HepG2 (cell line): Measurements from ENCODE around the gene ATG4B. TPM values are rescaled to one million over a fixed set of nuclear protein-coding genes. Genes with fewer than 3 reads are reported as not detected.
A peak's percentile ranks its signal among the peaks of the same experiment; 100 is the strongest.

Experiments used
- ATAC-seq: fragments of 200-7000 bp; cut with Tn5 transposase; 3 replicates; pipeline ENCODE4 v1.9.1; 2020; ENCODE audit warnings: mild to moderate bottlenecking, moderate library complexity
- BruUV-seq: library from RNA; stranded (reverse); fragments of 400-500 nt; replicated peaks from 2 replicates; lab custom pipeline; 2021; lab: Mats Ljungman, UMichigan
- CTCF ChIA-PET: fragments of 300-600 bp; formaldehyde crosslinking; extraction: SDS; loops from one replicate; lab custom pipeline; 2021; ENCODE audit warnings: low total read pairs, inconsistent platforms, low intra/inter-chr PET ratio; lab: Yijun Ruan, JAX
- POLR2A ChIA-PET: fragments of 350-600 bp; sonication (Branson Sonifier 250); formaldehyde crosslinking; loops from one replicate; lab custom pipeline; 2020; ENCODE audit warnings: antibody characterized with exemption, inconsistent platforms; lab: Yijun Ruan, JAX
- DNase-seq: peaks from one replicate; pipeline ENCODE4 v3.0.0-alpha.2; 2015; ENCODE audit warnings: low spot score
- FAIRE-seq: peaks from 3 replicates; lab custom pipeline; 2011; peaks lifted over from hg19 to GRCh38; lab: Jason Lieb, UNC
- H2AFZ ChIP-seq: one replicate; pipeline ENCODE4 v1.6.1; 2011; ENCODE audit warnings: low read length, inconsistent platforms
- H3K27ac ChIP-seq: fragments of 300-600 bp; 3 replicates; pipeline ENCODE4 v1.8.0; 2011; ENCODE audit warnings: mixed run types, mild to moderate bottlenecking, mixed read lengths, low read length, inconsistent platforms; ENCODE audit not compliant: insufficient read depth; ENCODE audit errors: extremely low read length
- H3K27me3 ChIP-seq, 2 experiments: fragments of 200-600 bp in 1 of 2; 2 replicates in 1 of 2; 3 replicates in 1 of 2; pipeline versions ENCODE4 v1.6.0 to v1.8.0; 2011; ENCODE audit warnings: low read length in 2 of 2, mild to moderate bottlenecking in 2 of 2, moderate library complexity in 2 of 2, inconsistent platforms in 1 of 2; ENCODE audit not compliant: insufficient read depth in 2 of 2, control insufficient read depth in 1 of 2
- H3K36me3 ChIP-seq, 2 experiments: fragments of 200-600 bp in 1 of 2; replicated peaks in 1 of 2; 2 replicates in 1 of 2; 3 replicates in 1 of 2; pipeline versions ENCODE4 v1.5.1 to v1.8.0; 2011; ENCODE audit warnings: low read length in 2 of 2, inconsistent platforms in 1 of 2; ENCODE audit not compliant: insufficient read depth in 2 of 2, control insufficient read depth in 1 of 2
- H3K4me1 ChIP-seq: 2 replicates; pipeline ENCODE4 v1.5.1; 2012; ENCODE audit warnings: low read length, inconsistent platforms; ENCODE audit not compliant: insufficient read depth
- H3K4me2 ChIP-seq: 2 replicates; pipeline ENCODE4 v1.6.0; 2011; ENCODE audit warnings: low read depth, low read length, inconsistent platforms
- H3K4me3 ChIP-seq, 3 experiments: fragments of 200-600 bp in 1 of 3; sonication (generic), shearing (Covaris generic) in 1 of 3; replicated peaks in 1 of 3; 2 replicates each; pipeline ENCODE4 v1.5.1; 2011 to 2016; ENCODE audit warnings: low read length in 3 of 3, inconsistent platforms in 2 of 3, low read depth in 2 of 3, mild to moderate bottlenecking in 2 of 3, control low read depth in 1 of 3, mixed read lengths in 1 of 3; ENCODE audit not compliant: insufficient read depth in 1 of 3
- H3K79me2 ChIP-seq: one replicate; pipeline ENCODE4 v1.6.1; 2011; ENCODE audit warnings: low read length, inconsistent platforms; ENCODE audit not compliant: insufficient read depth
- H3K9ac ChIP-seq: 2 replicates; pipeline ENCODE4 v1.6.0; 2011; ENCODE audit warnings: mild to moderate bottlenecking, low read depth, low read length, inconsistent platforms; ENCODE audit not compliant: insufficient read depth
- H3K9me3 ChIP-seq: 2 replicates; pipeline ENCODE4 v1.5.1; 2012; ENCODE audit warnings: mild to moderate bottlenecking, low read length
- H4K20me1 ChIP-seq: 2 replicates; pipeline ENCODE4 v1.6.0; 2011; ENCODE audit warnings: inconsistent platforms, mild to moderate bottlenecking, low read length, moderate library complexity; ENCODE audit not compliant: insufficient read depth
- FOSL2 ChIP-seq: sonication (generic); formaldehyde crosslinking; IDR thresholded peaks from 2 replicates; pipeline ENCODE4 v1.4.0; 2020; ENCODE audit warnings: missing genetic modification reagents
- HNF4A ChIP-seq: sonication (generic); formaldehyde crosslinking; IDR thresholded peaks from 2 replicates; pipeline ENCODE4 v1.4.0; 2020; ENCODE audit warnings: missing genetic modification reagents
- MEIS1 ChIP-seq: sonication (generic); formaldehyde crosslinking; IDR thresholded peaks from 2 replicates; pipeline ENCODE4 v1.9.0; 2021; ENCODE audit warnings: mild to moderate bottlenecking, missing genetic modification reagents, moderate library complexity, borderline replicate concordance
- POLR2G ChIP-seq: fragments of 200-400 bp; formaldehyde crosslinking; IDR thresholded peaks from 2 replicates; pipeline ENCODE4 v1.6.1; 2018; ENCODE audit warnings: mild to moderate bottlenecking, low read depth, low read length, moderate library complexity
- SALL1 ChIP-seq: sonication (generic); formaldehyde crosslinking; IDR thresholded peaks from 2 replicates; pipeline ENCODE4 v1.8.0; 2022; ENCODE audit warnings: mild to moderate bottlenecking, missing genetic modification reagents
- SRF ChIP-seq: IDR thresholded peaks from 2 replicates; pipeline ENCODE4 v1.6.1; 2011; ENCODE audit warnings: mild to moderate bottlenecking, low read depth, low read length, moderate library complexity
- ZFY ChIP-seq: sonication (generic); formaldehyde crosslinking; IDR thresholded peaks from 2 replicates; pipeline ENCODE4 v1.4.0; 2020; ENCODE audit warnings: missing genetic modification reagents
- ZMYM2 ChIP-seq: sonication (generic); formaldehyde crosslinking; IDR thresholded peaks from 2 replicates; pipeline ENCODE4 v1.8.0; 2022; ENCODE audit warnings: mild to moderate bottlenecking, missing genetic modification reagents
- ZNF333 ChIP-seq: sonication (generic); formaldehyde crosslinking; IDR thresholded peaks from 2 replicates; pipeline ENCODE4 v1.4.0; 2020; ENCODE audit warnings: mild to moderate bottlenecking, missing genetic modification reagents, borderline replicate concordance
- ZNF431 ChIP-seq: sonication (generic); formaldehyde crosslinking; IDR thresholded peaks from 2 replicates; pipeline ENCODE4 v1.9.0; 2022; ENCODE audit warnings: missing genetic modification reagents, low read depth, mild to moderate bottlenecking, borderline replicate concordance
- ZNF614 ChIP-seq: IDR thresholded peaks from 2 replicates; pipeline ENCODE4 v1.6.1; 2018; ENCODE audit warnings: missing biosample characterization, missing genetic modification reagents, inconsistent platforms, borderline replicate concordance
- ZSCAN12 ChIP-seq: sonication (generic); formaldehyde crosslinking; IDR thresholded peaks from 2 replicates; pipeline ENCODE4 v1.9.0; 2021; ENCODE audit warnings: mild to moderate bottlenecking, missing genetic modification reagents
- WGBS: methylation state at CpG from one replicate; pipeline ENCODE4 v1.1.6; 2017; ENCODE audit warnings: low lambda C conversion rate; 5-methylcytosine and 5-hydroxymethylcytosine counted together
- in situ Hi-C: cut with HindIII; loops from 2 replicates; pipeline ENCODE4 v1.10.0; 2017; ENCODE audit warnings: low pct_unique_long_range_greater_than_20kb; ENCODE audit not compliant: extremely low pct_ligation_motif_present
- intact Hi-C: fragments of 100-400 bp; cut with micrococcal nuclease; formaldehyde crosslinking; loops from one replicate; pipeline ENCODE4 v1.10.0; 2022; ENCODE audit not compliant: unreplicated experiment
- polyA plus RNA-seq, 8 experiments: library from polyadenylated mRNA; depleted of rRNA in 3 of 8; stranded (reverse) in 7 of 8; unstranded in 1 of 8; fragments of >200 nt; fragmentation: Illumina TruSeq in 4 of 8; extraction: Trizol in 4 of 8; gene quantifications; 2 replicates each; pipeline versions ENCODE4 v1.2.1 to v1.2.3, GENCODE V29; 2011 to 2016; ENCODE audit warnings: low read depth in 4 of 8, missing spikeins in 1 of 8, mixed read lengths in 1 of 8; ENCODE audit not compliant: insufficient read depth in 1 of 8
- total RNA-seq, 5 experiments: library from RNA; depleted of rRNA; stranded (reverse); fragments of >200 nt; fragmentation: Illumina TruSeq; extraction: Trizol; gene quantifications; 2 replicates each; pipeline ENCODE4 v1.2.3, GENCODE V29; 2016; ENCODE audit warnings: low read depth in 1 of 5
- TF ChIP-seq, protein P1 (sequence below): sonication (generic); formaldehyde crosslinking; IDR thresholded peaks from 2 replicates; pipeline ENCODE4 v1.5.0; 2020; ENCODE audit warnings: missing genetic modification reagents, mild to moderate bottlenecking, borderline replicate concordance
- TF ChIP-seq, protein P2 (sequence below): sonication (generic); formaldehyde crosslinking; IDR thresholded peaks from 2 replicates; pipeline ENCODE4 v1.4.0; 2020; ENCODE audit warnings: missing genetic modification reagents, borderline replicate concordance
- TF ChIP-seq, protein P3 (sequence below): sonication (generic); formaldehyde crosslinking; IDR thresholded peaks from 2 replicates; pipeline ENCODE4 v1.5.1; 2020; ENCODE audit warnings: mild to moderate bottlenecking, missing genetic modification reagents, moderate library complexity

Gene ATG4B
- total and polyA plus RNA-seq, 2 of the 13 experiments (the other 11 are each of a cell fraction or from before 2014, with no cell fraction given) = 95.5 to 239 TPM

DNA sequence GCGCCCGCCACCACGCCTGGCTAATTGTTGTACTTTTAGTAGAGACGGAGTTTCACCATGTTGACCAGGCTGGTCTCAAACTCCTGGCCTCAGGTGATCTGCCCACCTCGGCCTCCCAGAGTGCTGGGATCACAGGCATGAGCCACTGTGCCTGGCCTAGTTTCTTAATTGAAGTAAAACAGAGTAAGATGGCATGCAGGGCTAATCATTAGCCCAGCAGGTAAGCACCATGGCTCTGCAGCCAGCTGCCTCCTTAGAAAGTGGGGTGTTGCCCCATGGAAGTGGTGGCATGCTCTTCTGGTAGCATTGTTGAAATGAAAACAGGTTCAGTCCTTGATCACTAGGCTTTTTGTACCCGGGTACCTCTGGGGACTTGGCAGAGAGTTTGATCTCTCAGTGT lies 12.4 kb downstream of the ATG4B start:
- Histone ChIP-seq H3K79me2 (peaks cover 81% of the 10 kb centered on the region), H3K9me3 (no peaks in the 10 kb centered on the region), H2AFZ (no peak overlapping the region), H3K9ac (no peak overlapping the region), H3K4me1 (peaks cover 73% of the 10 kb centered on the region), H3K36me3 (peaks cover 14 to 36% of the 10 kb centered on the region in 2 experiments), H3K27ac (peak overlapping the region; percentile 16), H3K27me3 (no peaks in the 10 kb centered on the region), H4K20me1 (0 out of 2 replicates have a peak, but pooled peaks cover 4% of the 10 kb centered on the region), H3K4me2 (no peak overlapping the region), H3K4me3 (no peak overlapping the region)
- POLR2A ChIA-PET = no interaction called here
- no peak for DNase-seq
- BruUV-seq = no TSS peak
- 98% methylated on average over 5 of the region's 6 CpGs for WGBS
- no peak for TF ChIP-seq ZNF431 (CRISPR knock-in tag)
- TF ChIP-seq MEIS1 (CRISPR knock-in tag) = no peak
- TF ChIP-seq, protein P1, sequence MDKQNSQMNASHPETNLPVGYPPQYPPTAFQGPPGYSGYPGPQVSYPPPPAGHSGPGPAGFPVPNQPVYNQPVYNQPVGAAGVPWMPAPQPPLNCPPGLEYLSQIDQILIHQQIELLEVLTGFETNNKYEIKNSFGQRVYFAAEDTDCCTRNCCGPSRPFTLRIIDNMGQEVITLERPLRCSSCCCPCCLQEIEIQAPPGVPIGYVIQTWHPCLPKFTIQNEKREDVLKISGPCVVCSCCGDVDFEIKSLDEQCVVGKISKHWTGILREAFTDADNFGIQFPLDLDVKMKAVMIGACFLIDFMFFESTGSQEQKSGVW (CRISPR knock-in tag) = no peak
- no peak for TF ChIP-seq SRF
- TF ChIP-seq FOSL2 (CRISPR knock-in tag) = no peak
- TF ChIP-seq POLR2G = no peak
- 0 out of 2 replicates have a peak, but pooled peaks have one; percentile 22 for TF ChIP-seq ZFY (CRISPR knock-in tag)
- TF ChIP-seq ZMYM2 (CRISPR knock-in tag) = no peak
- TF ChIP-seq, protein P2, sequence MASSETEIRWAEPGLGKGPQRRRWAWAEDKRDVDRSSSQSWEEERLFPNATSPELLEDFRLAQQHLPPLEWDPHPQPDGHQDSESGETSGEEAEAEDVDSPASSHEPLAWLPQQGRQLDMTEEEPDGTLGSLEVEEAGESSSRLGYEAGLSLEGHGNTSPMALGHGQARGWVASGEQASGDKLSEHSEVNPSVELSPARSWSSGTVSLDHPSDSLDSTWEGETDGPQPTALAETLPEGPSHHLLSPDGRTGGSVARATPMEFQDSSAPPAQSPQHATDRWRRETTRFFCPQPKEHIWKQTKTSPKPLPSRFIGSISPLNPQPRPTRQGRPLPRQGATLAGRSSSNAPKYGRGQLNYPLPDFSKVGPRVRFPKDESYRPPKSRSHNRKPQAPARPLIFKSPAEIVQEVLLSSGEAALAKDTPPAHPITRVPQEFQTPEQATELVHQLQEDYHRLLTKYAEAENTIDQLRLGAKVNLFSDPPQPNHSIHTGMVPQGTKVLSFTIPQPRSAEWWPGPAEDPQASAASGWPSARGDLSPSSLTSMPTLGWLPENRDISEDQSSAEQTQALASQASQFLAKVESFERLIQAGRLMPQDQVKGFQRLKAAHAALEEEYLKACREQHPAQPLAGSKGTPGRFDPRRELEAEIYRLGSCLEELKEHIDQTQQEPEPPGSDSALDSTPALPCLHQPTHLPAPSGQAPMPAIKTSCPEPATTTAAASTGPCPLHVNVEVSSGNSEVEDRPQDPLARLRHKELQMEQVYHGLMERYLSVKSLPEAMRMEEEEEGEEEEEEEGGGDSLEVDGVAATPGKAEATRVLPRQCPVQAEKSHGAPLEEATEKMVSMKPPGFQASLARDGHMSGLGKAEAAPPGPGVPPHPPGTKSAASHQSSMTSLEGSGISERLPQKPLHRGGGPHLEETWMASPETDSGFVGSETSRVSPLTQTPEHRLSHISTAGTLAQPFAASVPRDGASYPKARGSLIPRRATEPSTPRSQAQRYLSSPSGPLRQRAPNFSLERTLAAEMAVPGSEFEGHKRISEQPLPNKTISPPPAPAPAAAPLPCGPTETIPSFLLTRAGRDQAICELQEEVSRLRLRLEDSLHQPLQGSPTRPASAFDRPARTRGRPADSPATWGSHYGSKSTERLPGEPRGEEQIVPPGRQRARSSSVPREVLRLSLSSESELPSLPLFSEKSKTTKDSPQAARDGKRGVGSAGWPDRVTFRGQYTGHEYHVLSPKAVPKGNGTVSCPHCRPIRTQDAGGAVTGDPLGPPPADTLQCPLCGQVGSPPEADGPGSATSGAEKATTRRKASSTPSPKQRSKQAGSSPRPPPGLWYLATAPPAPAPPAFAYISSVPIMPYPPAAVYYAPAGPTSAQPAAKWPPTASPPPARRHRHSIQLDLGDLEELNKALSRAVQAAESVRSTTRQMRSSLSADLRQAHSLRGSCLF = no peak
- no peak for TF ChIP-seq HNF4A
- peak; percentile 14; the same call in 1 of the 2 replicates for TF ChIP-seq SALL1
- TF ChIP-seq ZSCAN12 (CRISPR knock-in tag) = no peak
- TF ChIP-seq ZNF333 = 0 out of 2 replicates have a peak, but pooled peaks have one; percentile 24
- no peak for TF ChIP-seq ZNF614
- TF ChIP-seq, protein P3, sequence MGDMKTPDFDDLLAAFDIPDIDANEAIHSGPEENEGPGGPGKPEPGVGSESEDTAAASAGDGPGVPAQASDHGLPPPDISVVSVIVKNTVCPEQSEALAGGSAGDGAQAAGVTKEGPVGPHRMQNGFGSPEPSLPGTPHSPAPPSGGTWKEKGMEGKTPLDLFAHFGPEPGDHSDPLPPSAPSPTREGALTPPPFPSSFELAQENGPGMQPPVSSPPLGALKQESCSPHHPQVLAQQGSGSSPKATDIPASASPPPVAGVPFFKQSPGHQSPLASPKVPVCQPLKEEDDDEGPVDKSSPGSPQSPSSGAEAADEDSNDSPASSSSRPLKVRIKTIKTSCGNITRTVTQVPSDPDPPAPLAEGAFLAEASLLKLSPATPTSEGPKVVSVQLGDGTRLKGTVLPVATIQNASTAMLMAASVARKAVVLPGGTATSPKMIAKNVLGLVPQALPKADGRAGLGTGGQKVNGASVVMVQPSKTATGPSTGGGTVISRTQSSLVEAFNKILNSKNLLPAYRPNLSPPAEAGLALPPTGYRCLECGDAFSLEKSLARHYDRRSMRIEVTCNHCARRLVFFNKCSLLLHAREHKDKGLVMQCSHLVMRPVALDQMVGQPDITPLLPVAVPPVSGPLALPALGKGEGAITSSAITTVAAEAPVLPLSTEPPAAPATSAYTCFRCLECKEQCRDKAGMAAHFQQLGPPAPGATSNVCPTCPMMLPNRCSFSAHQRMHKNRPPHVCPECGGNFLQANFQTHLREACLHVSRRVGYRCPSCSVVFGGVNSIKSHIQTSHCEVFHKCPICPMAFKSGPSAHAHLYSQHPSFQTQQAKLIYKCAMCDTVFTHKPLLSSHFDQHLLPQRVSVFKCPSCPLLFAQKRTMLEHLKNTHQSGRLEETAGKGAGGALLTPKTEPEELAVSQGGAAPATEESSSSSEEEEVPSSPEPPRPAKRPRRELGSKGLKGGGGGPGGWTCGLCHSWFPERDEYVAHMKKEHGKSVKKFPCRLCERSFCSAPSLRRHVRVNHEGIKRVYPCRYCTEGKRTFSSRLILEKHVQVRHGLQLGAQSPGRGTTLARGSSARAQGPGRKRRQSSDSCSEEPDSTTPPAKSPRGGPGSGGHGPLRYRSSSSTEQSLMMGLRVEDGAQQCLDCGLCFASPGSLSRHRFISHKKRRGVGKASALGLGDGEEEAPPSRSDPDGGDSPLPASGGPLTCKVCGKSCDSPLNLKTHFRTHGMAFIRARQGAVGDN (CRISPR knock-in tag) = peak; percentile 27; the same call in 1 of the 2 replicates
- CTCF ChIA-PET = no interaction called here
- no peak for FAIRE-seq
- intact Hi-C loops = loop anchor here (5.0 kb wide), 2 partner anchors 37 to 103 kb away; partner anchors contain the start of gene DTYMK
- in situ Hi-C loops = loop anchor here (25.0 kb wide), 1 partner anchor 788 kb away; the partner anchor contains the start of gene AGXT
- ATAC-seq = no peak
